GM12875 (cell line): ENCODE results near the gene C1orf141.

Experiments used
- H3K4me3 ChIP-seq: one replicate; pipeline ENCODE4 v1.5.1; 2011; ENCODE audit warnings: low read depth, low read length, control low read depth
- TF ChIP-seq, protein P1 (sequence below): IDR thresholded peaks from 2 replicates; pipeline ENCODE4 v1.5.1; 2011; ENCODE audit warnings: low read depth, mild to moderate bottlenecking, control low read depth, inconsistent platforms, low read length, moderate library complexity, borderline replicate concordance; ENCODE audit not compliant: insufficient read depth

C1orf141 gene

DNA sequence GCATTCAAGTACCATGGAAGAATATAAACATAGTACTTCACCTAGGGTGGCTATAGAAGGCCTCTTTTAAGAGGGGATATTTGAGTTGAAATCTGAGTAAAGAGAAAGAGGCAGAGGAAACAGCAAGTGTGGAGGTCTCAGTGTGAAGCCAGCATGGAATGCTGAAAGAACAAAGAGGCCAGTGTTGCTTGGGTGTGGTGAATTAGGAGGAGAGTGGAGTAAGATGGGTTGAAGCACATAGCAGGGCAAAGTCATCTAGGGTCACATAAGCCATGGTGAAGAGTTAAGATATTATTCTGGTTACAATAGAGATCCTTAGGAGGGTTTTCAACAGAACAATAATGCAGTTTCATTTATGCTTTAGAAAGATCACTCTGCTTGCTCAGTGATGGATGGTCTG, 37.5 kb downstream of the C1orf141 start:
- no peak overlapping the region for H3K4me3 ChIP-seq
- TF ChIP-seq, protein P1, sequence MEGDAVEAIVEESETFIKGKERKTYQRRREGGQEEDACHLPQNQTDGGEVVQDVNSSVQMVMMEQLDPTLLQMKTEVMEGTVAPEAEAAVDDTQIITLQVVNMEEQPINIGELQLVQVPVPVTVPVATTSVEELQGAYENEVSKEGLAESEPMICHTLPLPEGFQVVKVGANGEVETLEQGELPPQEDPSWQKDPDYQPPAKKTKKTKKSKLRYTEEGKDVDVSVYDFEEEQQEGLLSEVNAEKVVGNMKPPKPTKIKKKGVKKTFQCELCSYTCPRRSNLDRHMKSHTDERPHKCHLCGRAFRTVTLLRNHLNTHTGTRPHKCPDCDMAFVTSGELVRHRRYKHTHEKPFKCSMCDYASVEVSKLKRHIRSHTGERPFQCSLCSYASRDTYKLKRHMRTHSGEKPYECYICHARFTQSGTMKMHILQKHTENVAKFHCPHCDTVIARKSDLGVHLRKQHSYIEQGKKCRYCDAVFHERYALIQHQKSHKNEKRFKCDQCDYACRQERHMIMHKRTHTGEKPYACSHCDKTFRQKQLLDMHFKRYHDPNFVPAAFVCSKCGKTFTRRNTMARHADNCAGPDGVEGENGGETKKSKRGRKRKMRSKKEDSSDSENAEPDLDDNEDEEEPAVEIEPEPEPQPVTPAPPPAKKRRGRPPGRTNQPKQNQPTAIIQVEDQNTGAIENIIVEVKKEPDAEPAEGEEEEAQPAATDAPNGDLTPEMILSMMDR, result no peak

GRCh38 chr1:67094191-67094590, 40.6 kb downstream of the C1orf141 start:
- H3K4me3 ChIP-seq, result no peak overlapping the region
- TF ChIP-seq, protein P1, result no peak

DNA sequence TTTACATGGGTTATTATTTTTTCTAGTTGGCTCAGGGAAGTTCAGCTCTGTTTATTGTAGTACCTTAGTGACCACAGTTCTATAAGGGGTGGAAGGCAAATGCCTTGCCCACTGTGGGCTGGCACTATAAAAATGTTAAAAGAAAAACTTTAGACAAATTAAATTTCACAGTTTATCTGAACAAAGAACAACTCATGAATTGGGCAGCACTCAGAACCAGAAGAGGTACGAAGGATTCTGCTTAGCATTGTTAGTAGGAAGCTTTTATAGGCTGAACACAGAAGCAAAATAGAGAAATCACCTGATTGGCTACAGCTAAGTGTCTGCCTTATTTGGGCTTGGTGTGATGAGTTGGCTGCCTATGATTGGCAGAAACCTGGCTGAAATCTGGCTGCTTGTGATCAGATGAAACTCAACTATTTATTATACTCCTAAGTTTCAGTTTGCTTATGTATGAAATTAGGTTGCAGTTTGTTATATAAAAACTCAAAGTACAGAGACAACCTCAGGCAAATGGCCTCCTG, 45.0 kb downstream of the C1orf141 start:
- H3K4me3 ChIP-seq, result no peak overlapping the region
- TF ChIP-seq, protein P1, result no peak

DNA sequence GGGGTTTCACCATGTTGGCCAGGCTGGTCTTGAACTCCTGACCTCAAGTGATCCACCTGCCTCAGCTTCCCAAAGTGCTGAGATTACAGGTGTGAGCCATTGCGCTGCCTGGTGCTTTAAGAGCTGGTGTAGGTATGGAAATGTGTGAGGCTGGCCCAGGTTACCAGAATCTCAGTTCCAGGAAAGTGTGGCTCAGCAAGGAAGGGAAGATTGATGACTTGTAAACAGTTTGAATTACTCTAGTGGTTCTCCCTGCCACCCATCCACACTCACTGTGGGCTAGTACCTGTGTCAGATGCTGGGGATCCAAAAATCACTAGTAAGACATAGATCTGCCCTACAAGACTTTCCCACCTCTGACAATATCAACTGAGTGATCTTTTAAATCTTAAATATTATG, 46.3 kb downstream of the C1orf141 start:
- no peak overlapping the region for H3K4me3 ChIP-seq
- TF ChIP-seq, protein P1, result no peak

- no peak overlapping the region for H3K4me3 ChIP-seq
- TF ChIP-seq, protein P1, result no peak
Measured at GRCh38 chr1:67085326-67085725, 49.4 kb downstream of the C1orf141 start.

- no peak overlapping the region for H3K4me3 ChIP-seq
- TF ChIP-seq, protein P1, result no peak
Measured at GRCh38 chr1:67084765-67085318, 49.9 kb downstream of the C1orf141 start.

GRCh38 chr1:67078291-67078690, 56.5 kb downstream of the C1orf141 start:
- TF ChIP-seq, protein P1, result no peak

More at GRCh38 chr1:67078291-67078690, 56.5 kb downstream of the C1orf141 start:
- H3K4me3 ChIP-seq, result no peak overlapping the region
